NCI-H2107 treated with DMSO at 0.1 percent for 48 hours (cell line): ENCODE measurements around the gene TMEM164.
"Not testable (repeated sequence)": the region's sequence is repeated elsewhere in the genome, so short reads cannot be mapped to it uniquely, and the experiment has no call there.

ENCODE experiments used
- DNase-seq: peaks from one replicate; lab custom pipeline; 2025; ENCODE audit not compliant: unreplicated experiment; lab: John Stamatoyannopoulos, UW

TMEM164 gene

GRCh38 chrX:110002300-110003166 is at the start of gene TMEM164:
Gene TMEM164 (plus strand): TSS chrX:110003114. CDS start chrX:110003775, 661 bp downstream.
- DNase-seq = peak; percentile 69

GRCh38 chrX:109954333-109954732 is 48.6 kb upstream of the TMEM164 start:
- DNase-seq = no peak

GRCh38 chrX:109954955-109955354 is 48.0 kb upstream of the TMEM164 start:
- no peak for DNase-seq

DNA sequence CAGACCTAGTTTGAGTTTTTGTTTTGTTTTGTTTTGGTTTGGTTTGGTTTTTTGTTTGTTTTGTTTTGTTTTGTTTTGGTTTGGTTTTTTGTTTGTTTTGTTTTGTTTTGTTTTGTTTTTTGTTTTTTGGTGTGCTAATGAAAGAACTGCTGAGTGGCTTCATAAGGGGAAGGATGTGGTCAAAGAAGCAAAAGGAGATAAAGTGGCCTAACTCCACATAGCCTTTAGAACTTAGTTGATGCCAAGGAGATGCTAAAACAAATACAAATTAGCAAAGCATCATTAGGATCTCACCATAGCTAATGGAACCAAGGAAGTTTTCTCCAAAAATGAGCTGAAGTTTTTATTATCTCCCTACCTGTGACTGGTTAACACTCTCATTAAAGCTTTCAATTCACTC is 44.6 kb upstream of the TMEM164 start:
- DNase-seq = no peak

DNA sequence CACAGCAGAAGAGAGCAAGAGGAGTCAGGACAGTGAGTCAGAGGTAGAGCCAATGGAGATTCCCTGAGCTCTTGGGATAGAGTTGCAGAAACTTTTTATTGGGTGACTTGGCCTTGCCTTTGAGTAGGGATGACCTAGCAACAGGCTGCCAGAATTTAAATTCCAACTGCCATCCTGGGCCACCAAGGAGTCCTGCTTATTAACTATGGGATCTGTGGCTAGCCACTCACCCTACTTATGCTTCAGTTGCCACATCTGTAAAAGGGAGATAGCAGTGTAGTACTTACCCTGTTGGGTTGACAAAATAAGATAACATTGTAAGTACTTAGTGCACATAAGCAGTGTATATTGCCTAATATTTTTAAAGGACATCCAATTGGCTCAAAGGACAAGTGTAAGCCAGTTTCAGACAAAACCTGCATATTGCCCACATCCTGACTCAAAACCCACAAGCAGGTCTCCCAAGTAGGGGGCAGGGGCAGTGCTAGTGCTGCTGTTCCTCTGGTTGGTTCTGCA is 43.5 kb upstream of the TMEM164 start:
- DNase-seq = no peak

GRCh38 chrX:109964390-109964789 is 38.5 kb upstream of the TMEM164 start:
- no peak for DNase-seq

DNA sequence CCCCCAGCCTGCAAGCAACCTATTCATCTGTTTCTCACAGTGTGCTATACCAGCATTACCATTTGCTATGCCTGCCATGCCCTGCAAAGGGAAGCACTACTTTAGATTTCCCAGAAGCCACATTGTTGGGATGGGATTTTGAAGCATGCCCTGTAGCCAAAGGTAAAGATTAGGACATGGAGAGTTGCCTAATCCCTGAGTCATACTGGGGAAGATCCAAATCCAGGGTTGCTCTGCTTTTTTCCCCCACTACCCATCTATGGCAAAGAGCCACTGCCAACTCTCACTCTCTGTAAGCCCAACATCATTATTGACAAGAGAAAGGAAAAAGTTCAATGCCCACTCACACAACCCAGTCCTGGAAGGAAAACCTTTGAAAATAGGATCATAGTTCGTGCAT is 36.7 kb upstream of the TMEM164 start:
- DNase-seq = no peak

DNA sequence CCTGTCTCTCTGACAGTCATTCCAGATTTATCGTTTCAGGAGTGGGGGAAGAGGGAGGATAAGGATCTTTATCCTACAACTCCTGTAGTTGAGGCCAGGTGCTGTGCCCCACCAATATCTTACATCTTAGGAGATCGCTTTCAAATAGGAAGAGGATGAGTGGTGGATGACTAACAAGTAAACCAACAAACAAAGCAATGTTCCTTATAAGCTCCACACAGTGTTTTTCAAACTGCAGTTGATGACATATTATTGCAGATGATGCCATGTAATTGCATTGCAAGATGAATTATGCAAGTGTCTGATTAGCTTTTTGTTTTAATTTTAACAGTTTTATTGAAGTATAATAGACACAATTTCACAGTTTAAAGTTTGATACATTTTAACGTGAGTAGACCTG is 35.8 kb upstream of the TMEM164 start:
- no peak for DNase-seq

DNA sequence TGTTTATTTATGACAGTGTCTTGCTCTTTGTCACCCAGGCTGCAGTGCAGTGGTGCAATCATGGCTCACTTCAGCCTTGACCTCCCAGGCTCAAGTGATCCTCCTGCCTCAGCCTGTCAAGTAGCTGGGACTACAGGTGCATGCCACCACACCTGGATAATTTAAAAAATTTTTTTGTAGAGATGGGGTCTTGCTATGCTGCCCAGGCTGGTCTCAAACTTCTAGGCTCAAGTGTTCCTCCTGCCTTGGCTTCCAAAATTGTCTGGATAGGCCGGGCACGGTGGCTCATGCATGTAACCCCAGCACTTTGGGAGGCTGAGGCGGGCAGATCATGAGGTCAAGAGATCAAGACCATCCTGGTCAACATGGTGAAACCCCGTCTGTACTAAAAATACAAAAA is 32.1 kb upstream of the TMEM164 start:
- DNase-seq = not testable (repeated sequence)

GRCh38 chrX:109974906-109975655 is 27.8 kb upstream of the TMEM164 start:
- no peak for DNase-seq

- not testable (repeated sequence) for DNase-seq
Measured at GRCh38 chrX:109985210-109985609, 17.7 kb upstream of the TMEM164 start.

DNA sequence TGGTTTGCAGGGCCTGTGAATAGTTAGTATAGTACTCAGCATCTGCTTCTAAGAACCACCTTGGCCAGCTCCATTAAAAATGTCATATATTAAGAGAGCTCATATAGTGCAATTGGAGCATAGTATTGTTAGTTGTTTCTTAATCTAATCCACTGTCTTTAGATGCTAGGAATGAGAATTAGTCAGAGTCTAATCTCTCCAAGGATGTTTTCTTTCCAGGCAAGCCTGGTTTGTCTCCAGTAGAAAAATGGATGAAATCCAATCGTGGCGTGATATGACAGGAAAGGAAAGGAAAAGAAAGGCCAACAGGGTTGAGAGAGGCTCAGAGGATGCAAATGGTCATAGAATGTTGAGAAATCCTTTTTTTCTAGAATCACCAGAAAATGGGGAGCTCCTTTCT is 15.0 kb upstream of the TMEM164 start:
- DNase-seq = no peak

DNA sequence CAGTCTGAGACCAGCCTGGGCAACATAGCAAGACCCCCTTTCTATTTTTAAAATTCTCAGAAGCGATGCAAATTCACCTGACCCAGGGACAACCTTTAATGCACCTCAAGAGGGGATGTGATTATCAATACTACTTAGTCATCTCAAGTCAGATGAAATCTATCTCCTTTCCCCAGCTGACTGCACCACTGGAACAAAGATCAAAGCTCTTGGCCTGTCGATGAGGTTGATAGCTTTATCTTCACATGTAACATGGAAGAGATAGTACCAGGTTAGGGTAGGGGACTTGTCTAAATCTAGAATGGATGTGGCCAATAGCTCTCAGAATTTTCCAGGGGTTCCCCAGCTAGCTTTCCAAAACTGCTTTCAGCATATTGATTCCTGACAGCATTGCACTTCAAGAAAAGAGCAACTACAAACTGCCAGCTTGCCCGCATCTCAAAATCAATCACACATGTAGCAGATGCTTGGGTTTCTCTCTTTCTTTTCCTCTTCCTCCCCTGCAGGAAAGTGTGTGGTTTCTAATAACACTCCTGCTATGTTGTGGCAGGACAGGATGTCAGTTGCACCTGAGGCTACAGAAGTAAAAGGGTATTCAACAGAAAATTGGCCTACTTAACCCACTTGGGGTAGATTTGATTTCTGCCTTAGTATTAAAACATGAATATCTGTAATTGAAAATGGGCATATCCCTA is 12.2 kb upstream of the TMEM164 start:
- peak; percentile 83 for DNase-seq

DNA sequence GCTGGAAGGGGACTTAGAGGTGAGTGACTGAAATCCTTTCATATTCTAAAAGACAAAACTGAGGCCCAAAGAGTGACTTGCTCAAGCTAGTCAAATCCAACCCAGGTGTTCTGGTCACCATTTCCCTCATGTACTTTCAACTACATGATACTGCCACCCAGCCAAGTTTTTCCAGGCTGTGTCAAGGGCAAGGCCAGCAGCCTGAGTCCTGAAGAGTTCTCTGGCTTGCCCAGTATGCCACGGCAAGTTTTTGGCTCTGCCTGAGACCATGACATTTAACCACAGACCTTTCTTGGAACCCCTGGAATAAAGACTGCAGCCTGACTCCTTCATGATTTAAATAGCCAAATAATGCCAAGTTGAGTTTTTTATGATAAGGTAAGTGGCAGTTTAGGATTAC is 10.7 kb upstream of the TMEM164 start:
- no peak for DNase-seq

GRCh38 chrX:109995155-109995554 is 7.8 kb upstream of the TMEM164 start:
- no peak for DNase-seq

DNA sequence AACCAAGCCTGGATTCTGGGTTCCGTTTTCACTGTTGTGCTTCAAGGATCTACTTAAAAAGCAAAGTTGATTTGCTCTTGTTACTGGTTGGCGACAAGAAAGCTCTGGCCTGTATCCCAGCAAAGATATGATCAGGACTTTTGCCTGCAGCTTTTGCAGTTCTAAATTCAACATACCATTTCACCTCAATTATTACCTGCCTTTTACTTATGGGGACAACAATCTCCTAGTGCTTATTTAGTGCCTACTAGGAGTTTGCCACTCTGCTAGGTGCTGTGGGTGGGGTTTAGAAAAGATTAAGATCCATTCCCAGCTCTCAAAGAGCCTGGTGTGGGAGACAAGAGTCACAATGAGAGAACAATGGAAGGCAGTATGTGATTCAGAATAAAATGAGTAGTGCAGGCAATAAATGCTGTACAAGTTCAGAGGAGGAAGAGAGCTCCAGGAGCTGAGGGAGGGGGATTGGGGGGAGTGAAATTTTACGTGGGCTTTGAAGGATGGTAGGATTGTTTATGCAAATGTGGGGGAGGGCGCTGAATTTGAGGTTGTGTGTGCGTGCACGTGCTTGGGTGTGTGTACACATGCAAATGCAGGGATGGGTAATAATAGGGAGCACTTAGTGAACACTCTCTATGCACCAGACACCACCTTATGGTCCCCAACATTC is 5.0 kb upstream of the TMEM164 start:
- DNase-seq = no peak

- no peak for DNase-seq
Measured at GRCh38 chrX:110000000-110000399, 2.9 kb upstream of the TMEM164 start.

- DNase-seq = no peak
Measured at GRCh38 chrX:110000847-110001713, 1.8 kb upstream of the TMEM164 start.

GRCh38 chrX:110001740-110002299 is 1.1 kb upstream of the TMEM164 start:
- DNase-seq = no peak
